Measurements from ENCODE around the gene ZFP30. TPM values are rescaled to one million over a fixed set of nuclear protein-coding genes. Genes with fewer than 3 reads are reported as not detected.

ZFP30 gene
- 7.3 and 11.6 TPM in 2 replicates for total RNA-seq

DNA sequence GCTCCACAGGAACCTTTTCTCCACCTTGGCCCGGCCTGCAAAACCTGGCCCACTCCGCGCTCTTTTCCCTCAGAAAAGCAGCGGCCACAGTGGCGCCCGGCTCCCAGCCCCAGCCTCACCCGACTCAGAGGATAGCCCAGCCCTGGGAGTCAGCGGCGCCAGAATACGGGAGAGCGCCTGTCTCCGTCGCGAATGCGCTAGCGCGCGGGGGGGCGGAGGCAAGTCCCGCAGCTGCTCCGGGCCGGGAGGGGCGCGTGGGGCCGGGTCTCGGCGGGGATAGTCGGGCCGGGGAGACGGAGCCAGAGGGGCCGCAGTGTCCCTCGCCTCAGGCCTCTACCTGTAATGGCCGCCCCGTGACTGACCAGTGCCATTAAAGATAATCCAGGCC lies at the start of gene ZFP30:
ZFP30 (minus strand) TSS at position 165 of the 388 bp plus-strand sequence. CDS start 7,643 bp downstream, outside the sequence.
- no peak for TF ChIP-seq CTCF (IDR thresholded peaks at IDR 0.05; ENCODE audit: insufficient read depth, low read length, poor library complexity, severe bottlenecking)
- no peaks in the 10 kb centered on the region for H3K27me3 ChIP-seq (ENCODE audit: control insufficient read depth, insufficient read depth, low read length)
- peak; percentile 26 for DNase-seq (ENCODE audit: low read depth)
- peak within 1 kb of the TSS; percentile 69 for H3K4me3 ChIP-seq (ENCODE audit: low read depth, low read length)
- no peaks in the 10 kb centered on the region for H3K36me3 ChIP-seq (ENCODE audit: control insufficient read depth, insufficient read depth, low read length)

DNA sequence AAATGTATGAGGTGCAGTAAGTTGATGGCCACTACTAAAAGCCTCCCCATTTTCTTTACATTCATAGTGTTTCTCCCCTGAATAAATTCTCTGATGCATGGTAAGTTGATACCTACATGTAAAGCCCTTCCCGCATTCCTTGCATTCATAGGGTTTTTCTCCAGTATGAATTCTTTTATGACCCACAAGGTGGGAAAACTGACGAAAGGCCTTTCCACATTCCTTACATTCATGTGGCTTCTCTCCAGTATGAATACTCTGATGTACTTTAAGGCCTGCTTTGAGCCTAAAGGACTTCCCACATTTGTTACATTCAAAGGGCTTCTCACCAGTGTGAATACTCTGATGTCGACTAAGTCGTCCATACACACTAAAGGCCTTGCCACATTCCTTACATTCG lies 43.8 kb upstream of the ZFP30 start:
- H3K36me3 ChIP-seq (ENCODE audit: control insufficient read depth, insufficient read depth, low read length), result no peaks in the 10 kb centered on the region
- TF ChIP-seq CTCF (IDR thresholded peaks at IDR 0.05; ENCODE audit: insufficient read depth, low read length, poor library complexity, severe bottlenecking), result no peak
- no peak overlapping the region for H3K4me3 ChIP-seq (ENCODE audit: low read depth, low read length)
- H3K27me3 ChIP-seq (ENCODE audit: control insufficient read depth, insufficient read depth, low read length), result no peaks in the 10 kb centered on the region
- DNase-seq (ENCODE audit: low read depth), result no peak

- no peaks in the 10 kb centered on the region for H3K27me3 ChIP-seq (ENCODE audit: control insufficient read depth, insufficient read depth, low read length)
- H3K36me3 ChIP-seq (ENCODE audit: control insufficient read depth, insufficient read depth, low read length), result no peaks in the 10 kb centered on the region
- DNase-seq (ENCODE audit: low read depth), result no peak
- TF ChIP-seq CTCF (IDR thresholded peaks at IDR 0.05; ENCODE audit: insufficient read depth, low read length, poor library complexity, severe bottlenecking), result no peak
- no peak overlapping the region for H3K4me3 ChIP-seq (ENCODE audit: low read depth, low read length)
Observed at GRCh38 chr19:37698216-37698615, 43.0 kb upstream of the ZFP30 start.

GRCh38 chr19:37695144-37695899 lies 40.1 kb upstream of the ZFP30 start:
- no peak overlapping the region for H3K4me3 ChIP-seq (ENCODE audit: low read depth, low read length)
- no peaks in the 10 kb centered on the region for H3K27me3 ChIP-seq (ENCODE audit: control insufficient read depth, insufficient read depth, low read length)
- no peak for TF ChIP-seq CTCF (IDR thresholded peaks at IDR 0.05; ENCODE audit: insufficient read depth, low read length, poor library complexity, severe bottlenecking)
- DNase-seq (ENCODE audit: low read depth), result no peak
- H3K36me3 ChIP-seq (ENCODE audit: control insufficient read depth, insufficient read depth, low read length), result no peaks in the 10 kb centered on the region

- no peak for DNase-seq (ENCODE audit: low read depth)
- Histone ChIP-seq H3K27me3 (ENCODE audit: control insufficient read depth, insufficient read depth, low read length) (no peaks in the 10 kb centered on the region), H3K4me3 (ENCODE audit: low read depth, low read length) (no peak overlapping the region), H3K36me3 (ENCODE audit: control insufficient read depth, insufficient read depth, low read length) (no peaks in the 10 kb centered on the region)
- no peak for TF ChIP-seq CTCF (IDR thresholded peaks at IDR 0.05; ENCODE audit: insufficient read depth, low read length, poor library complexity, severe bottlenecking)
Observed at GRCh38 chr19:37692956-37693620, 37.8 kb upstream of the ZFP30 start.
